Amniotic stem cell (primary cell): ENCODE measurements around the gene RRAGC.

Experiments
- DNase-seq: peaks from one replicate; lab custom pipeline; 2025; lab: John Stamatoyannopoulos, UW

RRAGC gene

GRCh38 chr1:38859561-38860453, at the start of gene RRAGC:
Gene RRAGC (minus strand): TSS chr1:38859772. CDS start chr1:38859646, 126 bp downstream.
- peak; percentile 98 for DNase-seq

GRCh38 chr1:38908821-38909220, 49.2 kb upstream of the RRAGC start:
- no peak for DNase-seq

DNA sequence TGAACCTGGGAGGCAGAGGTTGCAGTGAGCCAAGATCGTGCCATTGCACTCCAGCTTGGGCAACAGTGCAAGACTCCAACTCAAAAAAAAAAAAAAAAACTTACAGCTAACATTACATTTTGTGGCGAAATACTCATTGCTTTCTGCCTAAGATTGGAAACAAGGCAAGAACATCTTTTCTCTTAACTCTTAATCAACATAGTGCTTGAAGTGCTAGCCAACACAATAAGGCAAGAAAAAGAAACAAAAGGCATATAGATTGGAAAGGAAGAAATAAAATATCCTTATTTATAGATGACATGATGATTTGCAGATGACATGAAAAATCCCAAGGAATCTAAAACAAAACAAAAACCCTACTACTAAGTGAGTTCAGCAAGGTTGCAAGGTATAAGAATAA, 46.4 kb upstream of the RRAGC start:
- DNase-seq = no peak

DNA sequence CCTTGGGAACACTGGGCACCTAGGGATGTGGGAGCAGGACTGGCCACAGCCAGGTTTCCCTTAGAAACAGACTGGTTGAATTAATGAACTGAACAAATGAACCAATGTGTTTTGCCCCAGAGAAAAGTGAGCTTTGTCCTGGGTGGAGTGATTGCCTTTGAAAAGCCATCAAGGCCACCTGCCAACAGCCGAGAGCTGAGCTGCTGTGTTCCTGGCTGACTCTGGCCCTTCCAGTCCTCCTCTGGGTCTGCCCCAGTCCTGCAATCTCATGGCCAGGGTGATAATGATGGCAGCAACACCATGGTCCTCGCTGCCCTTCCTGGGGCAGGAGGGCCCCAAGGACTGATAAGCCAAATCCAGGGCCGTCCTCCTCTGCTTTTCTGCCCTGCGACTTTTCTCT, 40.0 kb upstream of the RRAGC start:
- DNase-seq = no peak

DNA sequence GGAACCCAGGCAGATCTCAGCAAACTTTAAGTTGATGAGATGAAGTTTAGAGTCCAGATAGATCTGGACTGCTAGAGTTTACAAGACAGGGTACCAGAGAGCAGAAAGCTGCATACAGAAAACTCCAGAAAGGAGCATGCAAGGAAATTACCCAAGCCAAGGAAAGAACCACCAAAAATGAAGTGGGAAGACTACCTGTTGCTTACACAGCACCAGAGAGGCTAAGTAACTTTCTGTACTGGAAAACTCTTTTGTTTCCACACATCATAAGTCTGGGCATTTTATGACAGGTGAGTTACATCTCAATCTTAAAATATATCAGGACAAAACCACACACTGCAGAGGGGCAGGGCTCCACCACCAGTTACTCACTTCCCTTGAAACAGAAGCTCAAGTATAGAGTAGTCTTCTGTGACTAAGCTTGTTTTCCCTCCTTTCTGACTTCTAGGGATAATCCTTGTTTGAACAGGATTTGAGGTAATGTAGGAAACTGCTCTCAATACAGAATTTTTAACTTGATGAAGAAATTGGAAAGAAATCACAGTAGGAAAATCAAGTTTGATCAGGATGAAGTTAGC, 39.2 kb upstream of the RRAGC start:
- DNase-seq = no peak

DNA sequence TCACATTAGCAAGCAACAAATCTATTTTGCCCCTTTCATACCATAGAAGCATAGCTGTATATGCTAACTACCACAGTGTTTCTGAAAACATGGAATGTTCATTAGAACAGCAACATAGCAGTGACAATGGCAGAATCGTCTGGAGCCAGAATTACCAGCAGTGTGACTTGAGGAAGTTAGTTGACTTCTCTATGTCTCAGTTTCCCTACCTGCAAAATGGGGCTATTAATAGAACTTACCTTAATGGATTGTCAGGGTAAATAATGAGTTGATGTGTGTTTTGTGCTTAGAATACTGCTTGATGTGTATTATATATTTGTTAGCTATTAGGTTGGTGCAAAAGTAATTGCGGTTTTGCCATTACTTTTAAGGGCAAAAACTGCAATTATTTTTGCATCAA, 36.6 kb upstream of the RRAGC start:
- no peak for DNase-seq

- no peak for DNase-seq
Measured at GRCh38 chr1:38892976-38893375, 33.4 kb upstream of the RRAGC start.

GRCh38 chr1:38891753-38892152, 32.2 kb upstream of the RRAGC start:
- no peak for DNase-seq

- no peak for DNase-seq
Measured at GRCh38 chr1:38889589-38889988, 30.0 kb upstream of the RRAGC start.

- DNase-seq = no peak
Measured at GRCh38 chr1:38888423-38889333, 29.1 kb upstream of the RRAGC start.

DNA sequence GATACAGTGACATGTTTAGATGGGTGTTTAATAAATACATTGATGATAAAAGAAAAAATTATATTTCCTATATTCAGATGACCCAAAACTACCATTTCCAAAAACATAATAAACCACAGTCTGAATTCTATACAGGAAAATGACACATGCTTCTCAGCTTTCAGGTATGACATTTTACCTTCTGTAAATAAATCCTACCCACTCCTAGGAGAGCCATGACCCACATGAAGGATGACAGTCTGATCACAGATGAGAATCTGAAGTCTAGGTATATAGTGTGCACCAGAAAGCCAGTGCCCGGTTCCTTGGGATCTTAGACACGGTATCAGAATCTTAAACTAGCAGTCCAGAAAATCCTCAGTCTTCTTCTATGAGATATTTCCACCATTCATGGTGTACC, 25.5 kb upstream of the RRAGC start:
- DNase-seq = no peak

- DNase-seq = no peak
Measured at GRCh38 chr1:38881487-38881886, 21.9 kb upstream of the RRAGC start, which contains the start of gene GJA9. Gene GJA9 (minus strand): TSS chr1:38881587. CDS start chr1:38876098, 5,489 bp downstream.

GRCh38 chr1:38875811-38876210, 16.2 kb upstream of the RRAGC start:
- no peak for DNase-seq

DNA sequence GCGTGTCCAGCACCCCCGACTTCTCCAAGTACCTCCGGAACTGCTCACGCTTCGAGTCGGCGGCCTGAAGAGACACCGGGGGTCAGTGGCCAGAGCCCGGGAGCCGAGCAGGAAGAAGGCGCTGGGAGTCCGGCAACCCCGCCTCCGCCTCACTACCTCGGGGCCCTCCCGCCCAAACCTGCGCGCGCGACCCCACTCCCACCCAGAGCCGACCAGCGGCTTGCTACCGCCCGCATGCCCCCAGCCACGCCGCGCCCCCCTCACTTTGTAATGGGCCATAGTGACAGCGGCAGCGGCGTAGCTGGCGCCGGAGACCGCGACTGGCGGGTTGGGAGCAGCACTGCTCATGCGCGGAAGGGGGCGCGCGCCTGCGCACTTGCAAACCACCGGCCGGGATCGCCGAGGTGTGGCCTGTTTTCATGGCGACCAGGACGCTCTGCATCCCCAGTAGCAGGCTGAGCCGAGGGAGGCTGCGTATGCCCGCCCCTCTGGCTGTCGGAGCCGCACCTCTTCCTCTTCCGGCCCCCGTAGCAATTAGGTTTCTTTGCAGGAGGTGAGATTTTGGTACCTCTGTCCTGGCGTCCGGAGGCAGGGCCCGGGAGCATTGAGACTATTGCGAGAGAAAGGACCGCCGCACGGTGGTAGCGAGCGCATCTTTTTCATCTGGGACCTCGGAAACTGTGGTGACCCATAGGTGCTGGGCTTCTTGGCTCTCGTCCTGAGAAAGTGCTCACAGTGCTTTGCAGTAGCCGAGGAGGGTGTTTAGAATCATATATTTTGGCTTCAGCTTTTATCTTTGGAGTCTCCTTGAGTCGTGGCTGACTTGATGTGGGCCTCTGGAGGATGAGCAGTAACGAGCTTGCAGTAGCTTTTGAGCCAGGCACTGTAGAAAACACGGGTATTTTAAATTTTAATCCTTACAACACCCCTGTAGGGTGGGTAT, 13.7 kb upstream of the RRAGC start, which contains the start of gene MYCBP:
Gene MYCBP, minus strand, starts transcription at position 322 of the 943 bp plus-strand sequence. Its CDS starts 43 bp downstream, at position 279.
- DNase-seq = peak; percentile 86

DNA sequence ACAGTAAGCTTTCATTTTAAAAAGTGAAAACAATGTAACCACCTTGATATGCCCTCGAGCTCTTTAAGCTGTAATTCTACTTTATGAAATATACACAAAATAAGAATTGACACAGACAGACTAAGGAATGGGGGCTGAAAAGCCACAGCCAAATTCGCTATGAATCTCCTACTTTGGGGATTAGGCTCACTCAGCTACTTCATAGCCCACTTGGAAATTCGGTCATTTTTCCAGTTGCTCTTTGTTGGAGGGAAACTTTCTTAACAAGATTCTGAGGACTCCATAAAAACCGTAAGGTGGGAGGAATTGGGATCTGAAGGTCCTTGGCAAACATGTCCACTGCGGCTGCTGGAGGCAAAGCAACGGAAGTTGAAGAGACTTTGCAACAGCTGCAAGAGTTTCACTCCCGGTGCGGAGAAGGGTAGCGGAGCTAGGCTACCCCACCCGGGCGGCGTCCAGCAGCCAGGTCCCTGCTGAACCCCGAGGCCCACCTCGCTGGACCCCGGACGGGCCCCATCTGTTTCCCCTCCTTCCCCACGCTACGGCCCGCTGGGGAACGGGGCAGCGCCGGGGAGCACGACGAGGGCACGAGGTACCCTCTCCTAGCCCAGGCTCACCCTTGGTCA, 12.9 kb upstream of the RRAGC start:
- no peak for DNase-seq

DNA sequence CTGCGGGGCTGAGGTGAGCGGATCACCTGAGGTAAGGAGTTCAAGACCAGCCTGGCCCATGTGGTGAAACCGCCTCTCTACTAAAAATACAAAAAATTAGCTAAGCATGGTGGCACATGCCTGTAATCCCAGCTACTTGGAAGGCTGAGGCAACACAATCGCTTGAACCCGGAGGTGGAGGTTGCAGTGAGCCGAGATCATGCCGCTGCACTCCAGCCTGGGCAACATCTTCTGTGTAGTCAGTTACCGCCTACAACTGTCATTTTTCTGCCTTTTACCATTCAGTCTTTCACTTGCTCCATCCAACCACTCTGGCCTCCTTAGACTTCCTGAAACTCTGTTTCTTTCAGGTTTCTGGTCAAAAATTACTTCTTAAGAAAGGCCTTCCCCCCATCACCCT, 11.4 kb upstream of the RRAGC start:
- DNase-seq = no peak

GRCh38 chr1:38867208-38867607, 7.6 kb upstream of the RRAGC start:
- no peak for DNase-seq

DNA sequence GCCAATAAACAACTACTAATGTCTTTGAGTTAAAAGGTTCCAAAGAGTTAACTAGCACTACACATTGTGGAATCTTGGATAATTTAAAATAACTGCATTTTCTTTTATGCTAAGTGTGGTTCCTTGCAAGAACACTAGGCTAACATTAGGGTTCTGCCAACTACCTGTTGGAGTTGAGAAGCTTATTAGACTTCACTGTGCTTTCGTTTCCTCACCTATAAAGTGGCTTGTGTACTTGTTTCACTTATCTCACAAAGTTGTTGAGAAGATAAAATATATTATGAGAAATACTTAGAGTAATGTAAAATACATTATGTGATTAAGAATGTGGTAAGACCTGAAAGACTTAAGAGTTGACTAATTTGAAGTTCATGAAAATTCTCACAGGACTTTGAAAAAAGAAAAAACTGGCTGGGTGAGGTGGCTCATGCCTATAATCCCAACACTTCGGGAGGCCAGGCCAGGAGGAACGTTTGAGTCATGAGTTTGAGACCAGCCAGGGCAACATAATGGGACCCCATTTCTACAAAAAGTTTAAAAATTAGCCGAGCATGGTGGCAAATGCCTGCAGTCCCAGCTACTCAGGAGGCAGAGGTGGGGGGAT, 5.6 kb upstream of the RRAGC start:
- DNase-seq = no peak

- no peak for DNase-seq
Measured at GRCh38 chr1:38860454-38860795, 853 bp upstream of the RRAGC start.

DNA sequence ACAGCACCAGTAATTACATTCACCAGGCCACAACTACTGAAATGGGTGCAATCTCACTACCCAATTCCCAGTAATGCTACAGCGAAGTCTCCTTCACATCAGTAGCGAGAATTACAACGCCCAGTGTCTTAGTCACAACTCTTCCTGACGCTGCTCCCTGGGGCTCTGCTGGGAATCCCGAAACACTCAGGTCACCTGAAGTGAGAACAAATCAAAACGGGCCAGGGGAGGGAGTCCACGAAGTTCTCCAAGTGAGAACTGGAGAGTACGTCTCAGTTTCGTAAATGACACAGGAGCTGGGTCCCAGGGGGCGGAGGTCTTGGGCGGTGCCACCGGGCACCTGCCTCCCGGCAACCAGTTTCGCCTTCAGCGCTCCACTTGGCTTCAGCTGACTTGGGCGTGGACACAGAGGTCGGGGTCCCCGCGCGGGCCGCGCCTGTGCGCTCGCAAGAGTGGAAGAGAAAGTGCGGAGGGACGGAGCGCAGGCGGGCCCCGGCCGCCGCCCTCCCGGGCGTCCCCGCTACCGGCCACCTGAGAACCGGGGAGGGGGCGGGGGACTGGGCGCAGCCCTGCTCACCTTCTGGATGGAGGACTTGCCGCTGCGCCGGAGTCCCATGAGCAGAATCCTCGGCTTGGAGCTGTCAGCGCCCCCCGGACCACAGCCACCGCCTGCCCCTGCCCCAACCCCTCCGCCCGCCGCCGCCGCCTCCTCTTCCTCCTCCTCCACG, 575 bp downstream of the RRAGC start:
- no peak for DNase-seq
